Neural cell (in vitro differentiated cells): ENCODE data around the gene DNAH3. TPM values are rescaled to one million over a fixed set of nuclear protein-coding genes. Genes with fewer than 3 reads are reported as not detected.
"Not testable (repeated sequence)": the region's sequence is repeated elsewhere in the genome, so short reads cannot be mapped to it uniquely, and the experiment has no call there.

Experiments used
- H2AFZ ChIP-seq: fragments of 200-600, 300-800 bp; sonication (generic), shearing (Covaris generic); 2 replicates; pipeline ENCODE4 v1.6.0; 2014; ENCODE audit warnings: low read depth, mild to moderate bottlenecking, antibody characterized with exemption, low read length, moderate library complexity
- H3F3A ChIP-seq: fragments of 200-600 bp; shearing (Covaris generic); 2 replicates; pipeline ENCODE4 v1.6.1; 2016; ENCODE audit warnings: mild to moderate bottlenecking, moderate library complexity, mixed read lengths, antibody characterized with exemption, low read length; ENCODE audit not compliant: insufficient read depth, poor library complexity, severe bottlenecking
- H3K27ac ChIP-seq: fragments of 200-600, 300-800 bp; sonication (generic), shearing (Covaris generic); 2 replicates; pipeline ENCODE4 v1.5.1; 2014; ENCODE audit warnings: mild to moderate bottlenecking, low read length, moderate library complexity
- H3K27me3 ChIP-seq: fragments of 300-800, 200-600 bp; sonication (generic), shearing (Covaris generic); 2 replicates; pipeline ENCODE4 v1.6.0; 2014; ENCODE audit warnings: mild to moderate bottlenecking, low read depth, low read length, moderate library complexity; ENCODE audit not compliant: insufficient read depth
- H3K36me3 ChIP-seq: fragments of 300-800, 200-600 bp; sonication (generic), shearing (Covaris generic); 2 replicates; pipeline ENCODE4 v1.5.1; 2014; ENCODE audit warnings: mild to moderate bottlenecking, antibody characterized with exemption, low read length, moderate library complexity; ENCODE audit not compliant: insufficient read depth
- H3K4me2 ChIP-seq: fragments of 300-800, 200-600 bp; sonication (generic), shearing (Covaris generic); 2 replicates; pipeline ENCODE4 v1.6.0; 2014; ENCODE audit warnings: mild to moderate bottlenecking, low read length
- H3K4me3 ChIP-seq: fragments of 300-800, 200-600 bp; sonication (generic), shearing (Covaris generic); 2 replicates; pipeline ENCODE4 v1.5.1; 2014; ENCODE audit warnings: mild to moderate bottlenecking, low read length, moderate library complexity
- H3K79me2 ChIP-seq: fragments of 200-600 bp; shearing (Covaris generic); replicated peaks from 2 replicates; pipeline ENCODE4 v1.6.0; 2014; ENCODE audit warnings: mild to moderate bottlenecking, low read length, moderate library complexity; ENCODE audit not compliant: insufficient read depth
- H3K9ac ChIP-seq: fragments of 300-800, 200-600 bp; sonication (generic), shearing (Covaris generic); 2 replicates; pipeline ENCODE4 v1.6.1; 2016; ENCODE audit warnings: mild to moderate bottlenecking, low read length, mixed read lengths
- H3K9me2 ChIP-seq: fragments of 200-600 bp; shearing (Covaris generic); 2 replicates; pipeline ENCODE4 v1.6.1; 2016; ENCODE audit warnings: mild to moderate bottlenecking, low read length, mixed read lengths; ENCODE audit not compliant: insufficient read depth
- H3K9me3 ChIP-seq: fragments of 200-600, 300-800 bp; sonication (generic), shearing (Covaris generic); 2 replicates; pipeline ENCODE4 v1.6.1; 2016; ENCODE audit warnings: mild to moderate bottlenecking, mixed run types, low read length, moderate library complexity, mixed read lengths
- H4K20me1 ChIP-seq: fragments of 200-600 bp; shearing (Covaris generic); 2 replicates; pipeline ENCODE4 v1.6.1; 2016; ENCODE audit warnings: mild to moderate bottlenecking, mixed run types; ENCODE audit not compliant: insufficient read depth
- EP300 ChIP-seq: fragments of 450-650 bp; conservative IDR thresholded peaks from 2 replicates; pipeline ENCODE4 v1.6.1; 2014; ENCODE audit warnings: antibody characterized with exemption, mild to moderate bottlenecking, moderate library complexity; ENCODE audit not compliant: poor library complexity, severe bottlenecking
- EZH2 ChIP-seq: fragments of 200-600, 300-800 bp; shearing (Covaris generic), sonication (generic); IDR thresholded peaks from 2 replicates; pipeline ENCODE4 v1.6.1; 2014; ENCODE audit warnings: antibody characterized with exemption, low read length, borderline replicate concordance, mild to moderate bottlenecking; ENCODE audit not compliant: insufficient read depth, poor library complexity, severe bottlenecking
- MXI1 ChIP-seq: fragments of 450-650 bp; conservative IDR thresholded peaks from 2 replicates; pipeline ENCODE4 v1.6.1; 2014; ENCODE audit warnings: antibody characterized with exemption, mild to moderate bottlenecking; ENCODE audit not compliant: poor library complexity, severe bottlenecking
- POLR2AphosphoS5 ChIP-seq: IDR thresholded peaks from 2 replicates; pipeline ENCODE4 v1.6.1; 2012
- RAD21 ChIP-seq: fragments of 450-650 bp; conservative IDR thresholded peaks from 2 replicates; pipeline ENCODE4 v1.6.1; 2014; ENCODE audit warnings: antibody characterized with exemption, mild to moderate bottlenecking, moderate library complexity
- REST ChIP-seq: IDR thresholded peaks from 2 replicates; pipeline ENCODE4 v1.6.1; 2012; ENCODE audit warnings: borderline replicate concordance
- SMC3 ChIP-seq: fragments of 450-650 bp; conservative IDR thresholded peaks from 2 replicates; pipeline ENCODE4 v1.6.1; 2014; ENCODE audit warnings: antibody characterized with exemption, mild to moderate bottlenecking, moderate library complexity; ENCODE audit not compliant: poor library complexity
- TAF1 ChIP-seq: IDR thresholded peaks from 2 replicates; pipeline ENCODE4 v1.6.1; 2012; ENCODE audit warnings: low read depth
- polyA plus RNA-seq: library from polyadenylated mRNA; depleted of rRNA; stranded (reverse); fragments of >200 nt; gene quantifications from 2 replicates; pipeline ENCODE4 v1.2.3, GENCODE V29; 2014
- TF ChIP-seq, protein P1 (sequence below): fragments of 450-650 bp; IDR thresholded peaks from 2 replicates; pipeline ENCODE4 v1.5.1; 2014; ENCODE audit warnings: antibody characterized with exemption, mild to moderate bottlenecking, moderate library complexity; ENCODE audit not compliant: poor library complexity, severe bottlenecking

The DNAH3 gene
- polyA plus RNA-seq, 1 donor from 2014 or later, result 0.06 TPM

GRCh38 chr16:21057875-21058274 is 92.8 kb downstream of the DNAH3 start:
- no peak overlapping the region for H3K4me3 ChIP-seq
- TF ChIP-seq EZH2 (no peak), TAF1 (no peak), EP300 (no peak), RAD21 (no peak), POLR2AphosphoS5 (no peak), SMC3 (no peak), REST (no peak), MXI1 (no peak)
- TF ChIP-seq, protein P1, sequence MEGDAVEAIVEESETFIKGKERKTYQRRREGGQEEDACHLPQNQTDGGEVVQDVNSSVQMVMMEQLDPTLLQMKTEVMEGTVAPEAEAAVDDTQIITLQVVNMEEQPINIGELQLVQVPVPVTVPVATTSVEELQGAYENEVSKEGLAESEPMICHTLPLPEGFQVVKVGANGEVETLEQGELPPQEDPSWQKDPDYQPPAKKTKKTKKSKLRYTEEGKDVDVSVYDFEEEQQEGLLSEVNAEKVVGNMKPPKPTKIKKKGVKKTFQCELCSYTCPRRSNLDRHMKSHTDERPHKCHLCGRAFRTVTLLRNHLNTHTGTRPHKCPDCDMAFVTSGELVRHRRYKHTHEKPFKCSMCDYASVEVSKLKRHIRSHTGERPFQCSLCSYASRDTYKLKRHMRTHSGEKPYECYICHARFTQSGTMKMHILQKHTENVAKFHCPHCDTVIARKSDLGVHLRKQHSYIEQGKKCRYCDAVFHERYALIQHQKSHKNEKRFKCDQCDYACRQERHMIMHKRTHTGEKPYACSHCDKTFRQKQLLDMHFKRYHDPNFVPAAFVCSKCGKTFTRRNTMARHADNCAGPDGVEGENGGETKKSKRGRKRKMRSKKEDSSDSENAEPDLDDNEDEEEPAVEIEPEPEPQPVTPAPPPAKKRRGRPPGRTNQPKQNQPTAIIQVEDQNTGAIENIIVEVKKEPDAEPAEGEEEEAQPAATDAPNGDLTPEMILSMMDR, result no peak
- no peaks in the 10 kb centered on the region for H3F3A ChIP-seq
- H3K79me2 ChIP-seq, result no peaks in the 10 kb centered on the region
- H3K9me2 ChIP-seq, result no peaks in the 10 kb centered on the region
- no peak overlapping the region for H3K9ac ChIP-seq
- no peak overlapping the region for H3K27ac ChIP-seq
- H2AFZ ChIP-seq, result no peak overlapping the region
- no peaks in the 10 kb centered on the region for H3K36me3 ChIP-seq
- H3K9me3 ChIP-seq, result no peaks in the 10 kb centered on the region
- no peak overlapping the region for H3K4me2 ChIP-seq
- H3K27me3 ChIP-seq, result no peaks in the 10 kb centered on the region
- no peaks in the 10 kb centered on the region for H4K20me1 ChIP-seq

DNA sequence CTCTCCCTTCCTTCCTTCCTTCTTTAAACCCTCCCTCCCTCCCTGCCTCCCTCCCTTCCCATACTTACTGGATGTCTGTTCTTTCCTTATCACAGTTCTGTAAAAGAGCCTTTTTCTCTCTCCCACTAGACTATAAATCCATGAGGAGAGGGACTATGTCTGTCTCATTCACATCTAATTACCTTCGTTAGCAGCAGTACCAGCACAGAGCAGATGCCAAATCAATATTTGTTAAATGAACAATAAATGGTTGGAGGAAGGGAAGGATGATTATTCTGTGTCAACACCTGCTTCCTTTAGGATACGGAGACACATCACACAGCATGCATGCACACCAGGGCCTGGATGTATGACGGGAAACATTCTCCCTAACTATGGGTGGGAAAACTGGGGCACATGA is 94.2 kb downstream of the DNAH3 start:
- no peak overlapping the region for H3K4me3 ChIP-seq
- no peak overlapping the region for H3K27ac ChIP-seq
- no peaks in the 10 kb centered on the region for H3K9me2 ChIP-seq
- H3K36me3 ChIP-seq, result no peaks in the 10 kb centered on the region
- H4K20me1 ChIP-seq, result no peaks in the 10 kb centered on the region
- TF ChIP-seq TAF1 (no peak), EZH2 (no peak), EP300 (no peak), SMC3 (no peak), MXI1 (no peak), POLR2AphosphoS5 (no peak), RAD21 (no peak), REST (no peak)
- TF ChIP-seq, protein P1, result no peak
- H2AFZ ChIP-seq, result no peak overlapping the region
- no peaks in the 10 kb centered on the region for H3F3A ChIP-seq
- no peaks in the 10 kb centered on the region for H3K9me3 ChIP-seq
- no peak overlapping the region for H3K9ac ChIP-seq
- H3K79me2 ChIP-seq, result no peaks in the 10 kb centered on the region
- no peak overlapping the region for H3K4me2 ChIP-seq
- H3K27me3 ChIP-seq, result no peaks in the 10 kb centered on the region

DNA sequence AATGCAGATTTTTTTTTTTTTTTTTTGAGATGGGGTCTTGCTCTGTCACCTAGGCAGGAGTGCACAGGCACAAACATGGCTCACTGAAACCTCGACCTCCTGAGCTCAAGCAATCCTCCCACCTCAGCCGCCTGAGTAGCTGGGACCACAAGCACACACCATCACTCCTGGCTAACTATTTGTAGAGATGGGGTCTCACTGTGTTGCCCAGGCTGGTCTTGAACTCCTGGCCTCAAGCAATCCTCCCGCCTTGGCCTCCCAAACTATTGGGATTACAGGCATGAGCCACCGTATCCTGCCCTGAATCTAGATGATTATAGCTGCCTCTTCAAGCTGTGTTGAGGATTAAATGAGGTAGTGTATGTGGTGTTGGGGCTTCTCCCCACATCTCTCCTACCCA is 94.9 kb downstream of the DNAH3 start:
- not testable (repeated sequence) for H3K36me3 ChIP-seq, H3K27ac ChIP-seq, H3K4me2 ChIP-seq, H3K4me3 ChIP-seq, H3K79me2 ChIP-seq, H3K9ac ChIP-seq, H3F3A ChIP-seq, H3K9me3 ChIP-seq, H3K27me3 ChIP-seq, H3K9me2 ChIP-seq, H4K20me1 ChIP-seq, H2AFZ ChIP-seq
